ENCODE results near the gene DPF1. TPM values are rescaled to one million over a fixed set of nuclear protein-coding genes. Genes with fewer than 3 reads are reported as not detected.

DPF1 gene
- polyA plus RNA-seq (2013, experiment 1 of 2; ENCODE audit: insufficient read length): 4.9 TPM
- 4.0 TPM for polyA plus RNA-seq (2013, experiment 2 of 2; ENCODE audit: insufficient read length)

DNA sequence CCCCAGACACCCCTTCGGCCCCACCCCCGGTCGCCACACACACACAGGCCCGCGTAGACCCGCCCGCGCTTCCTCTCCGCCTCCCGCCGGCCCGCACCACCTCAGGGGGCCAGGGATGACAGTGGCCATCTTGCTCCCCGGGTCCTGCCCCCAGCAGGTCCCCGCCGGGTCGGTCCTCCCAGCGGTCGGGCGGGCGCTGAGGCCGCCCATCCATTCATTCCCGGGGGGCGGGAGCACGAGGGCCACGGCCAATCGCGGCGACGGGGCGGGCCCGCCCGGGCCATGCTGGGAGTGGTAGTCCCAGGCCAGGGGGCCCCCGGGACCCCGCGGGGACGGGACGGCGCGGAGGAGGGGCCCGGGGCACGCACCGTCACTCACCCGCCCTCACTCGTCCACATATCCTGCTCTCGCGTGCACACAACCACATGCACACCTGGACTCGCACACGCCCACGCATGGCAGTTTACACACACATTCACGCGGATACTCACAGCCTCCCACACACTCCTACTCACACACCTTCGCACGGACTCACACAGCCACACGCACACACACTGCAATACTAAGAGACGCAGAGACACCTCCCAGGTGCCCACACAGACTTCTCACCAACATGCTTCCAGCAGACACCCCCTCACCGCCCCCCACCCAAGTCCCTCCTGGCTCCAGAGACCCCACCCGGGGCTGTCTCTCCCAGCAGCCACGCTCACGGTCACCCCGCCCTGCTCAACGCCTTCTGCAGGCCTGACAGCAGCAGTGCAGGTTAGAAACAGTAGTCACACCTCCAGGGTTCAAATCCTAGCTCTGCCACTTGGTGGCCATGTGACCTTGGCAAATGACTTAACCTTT, at the start of gene DPF1:
DPF1 (minus strand) TSS at position 209 of the 849 bp plus-strand sequence; CDS start at position 129, 80 bp downstream.
- DNase-seq: peak; percentile 80

DNA sequence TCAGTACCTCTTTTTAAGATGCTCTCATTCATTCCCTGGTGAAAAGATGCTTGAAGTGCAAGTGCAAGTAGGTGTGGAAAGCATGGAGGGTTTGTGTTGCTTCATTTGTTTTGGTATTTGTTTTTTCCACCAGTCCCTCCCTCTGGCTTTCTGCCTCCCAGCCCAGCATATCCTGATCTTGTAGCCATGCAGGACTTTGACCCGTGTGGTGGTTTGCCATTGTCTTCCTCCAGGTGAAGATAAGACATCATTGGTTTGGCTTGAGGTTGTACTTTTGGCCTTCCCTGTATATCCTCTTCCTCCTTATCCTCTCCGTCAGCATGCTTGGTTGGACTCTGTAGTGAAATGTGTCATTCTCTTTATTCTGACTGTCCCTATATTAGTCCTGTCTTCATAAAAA, 49.5 kb upstream of the DPF1 start:
- DNase-seq: no peak

DNA sequence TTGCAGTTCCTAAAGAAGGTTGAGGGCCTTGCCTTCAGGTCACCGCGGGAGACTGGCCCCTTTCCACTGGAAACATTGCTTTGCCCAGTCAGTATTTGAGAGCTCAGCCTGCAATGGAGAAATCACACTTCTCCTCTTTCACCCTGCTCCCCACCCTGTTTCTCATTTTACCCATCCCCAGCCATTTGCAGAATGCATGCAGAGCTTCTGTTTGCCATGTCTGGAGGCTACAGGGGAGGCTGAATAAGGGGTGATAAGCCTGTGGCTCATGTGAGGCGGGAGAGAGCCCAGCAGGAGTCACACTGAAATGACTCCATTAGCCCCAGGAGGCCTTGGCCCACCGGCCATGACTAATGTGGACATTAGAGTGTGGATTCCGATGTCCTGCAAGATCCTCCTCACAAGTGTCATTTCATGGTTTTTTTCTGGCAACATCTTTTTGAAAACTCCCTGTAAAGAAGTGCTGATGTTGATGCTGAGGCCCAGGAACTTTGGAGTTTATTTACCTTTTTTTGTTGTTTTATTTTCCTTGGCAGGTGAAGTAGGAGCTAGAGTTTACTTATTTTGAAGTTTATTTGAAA, 46.7 kb upstream of the DPF1 start:
- DNase-seq: peak; percentile 79

DNA sequence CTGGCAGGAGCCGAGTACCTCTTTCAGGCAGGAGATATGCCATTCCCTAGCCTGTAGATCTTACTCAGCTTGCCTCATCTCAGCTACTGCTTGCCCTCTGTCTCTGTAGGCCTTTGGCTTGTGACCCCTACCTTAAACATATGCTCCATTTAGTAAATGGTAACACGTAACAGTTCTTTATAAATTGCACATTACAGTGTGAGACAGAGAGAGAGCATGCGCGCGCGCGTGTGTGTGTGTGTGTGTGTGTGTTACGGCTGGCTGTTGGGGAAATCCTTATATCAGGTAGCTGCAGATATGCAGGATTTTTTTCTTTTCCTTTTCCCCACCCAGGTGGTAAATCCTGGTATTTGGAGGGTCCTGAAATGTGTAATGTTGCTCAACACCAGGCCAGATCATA, 44.5 kb upstream of the DPF1 start:
- no peak for DNase-seq

DNA sequence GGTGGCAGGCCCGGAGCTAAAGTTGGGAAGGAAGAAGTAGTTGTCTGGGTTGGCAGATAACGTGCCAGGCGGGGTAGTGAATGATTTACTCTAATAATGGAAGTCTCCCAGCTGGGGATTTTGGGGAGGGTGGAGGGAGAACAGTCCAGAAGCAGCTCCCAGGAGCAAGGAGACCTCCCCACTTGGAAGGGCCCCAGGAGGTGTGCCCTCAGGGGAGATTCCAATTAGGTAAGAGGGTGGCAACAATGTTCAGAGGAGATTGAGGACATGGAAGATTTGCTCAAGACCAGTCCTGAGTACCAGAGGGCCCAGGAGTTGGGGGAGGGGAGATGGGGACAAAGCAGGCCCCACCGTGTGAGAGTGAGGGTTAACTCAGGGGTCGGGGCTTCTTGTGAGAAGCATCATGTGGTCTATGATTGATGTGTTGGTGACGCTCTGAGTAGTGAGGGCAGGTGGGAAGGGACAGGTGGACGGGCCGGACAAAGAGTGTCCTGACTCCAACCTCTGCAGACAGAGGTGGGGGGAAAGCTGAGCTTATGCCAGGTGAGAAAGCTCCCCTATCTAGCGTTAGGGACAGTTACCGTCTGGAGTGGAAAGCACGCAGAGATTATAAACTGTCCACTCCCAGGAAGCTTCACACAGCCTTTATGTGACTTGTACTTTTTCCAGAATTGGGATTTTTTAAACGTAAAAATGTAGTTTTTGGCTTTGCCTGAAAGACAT, 43.9 kb upstream of the DPF1 start:
- DNase-seq: no peak

DNA sequence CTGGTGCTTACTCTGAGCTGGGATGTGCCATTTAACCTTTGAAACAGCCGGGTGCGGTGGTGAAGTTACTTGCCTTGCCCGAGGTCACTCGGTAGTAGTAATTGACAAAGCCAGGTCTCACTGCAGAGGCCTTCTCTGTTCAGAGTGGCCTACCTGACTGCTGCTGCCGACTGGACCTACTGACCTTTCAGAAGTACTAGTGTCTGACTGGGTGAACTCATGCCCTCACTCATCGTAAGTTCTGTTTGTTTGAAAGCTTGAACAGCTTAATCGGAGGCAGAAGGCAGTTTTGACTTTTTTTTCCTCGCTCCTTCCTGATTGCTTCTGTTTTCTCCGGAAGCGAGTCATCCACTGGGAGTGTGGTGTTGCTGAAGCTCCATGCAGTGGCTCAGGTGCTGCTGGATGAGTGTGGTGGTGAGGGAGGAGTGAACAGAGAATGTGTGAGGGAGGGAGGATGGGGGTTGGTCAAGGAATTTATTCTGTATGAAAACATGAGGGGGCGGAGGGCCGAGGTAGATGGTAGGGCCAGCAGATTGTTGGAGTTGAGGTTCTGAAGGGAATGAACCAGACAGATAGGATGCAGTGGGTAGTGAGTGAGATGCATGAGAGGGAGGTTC, 43.1 kb upstream of the DPF1 start:
- peak; percentile 35 for DNase-seq

DNA sequence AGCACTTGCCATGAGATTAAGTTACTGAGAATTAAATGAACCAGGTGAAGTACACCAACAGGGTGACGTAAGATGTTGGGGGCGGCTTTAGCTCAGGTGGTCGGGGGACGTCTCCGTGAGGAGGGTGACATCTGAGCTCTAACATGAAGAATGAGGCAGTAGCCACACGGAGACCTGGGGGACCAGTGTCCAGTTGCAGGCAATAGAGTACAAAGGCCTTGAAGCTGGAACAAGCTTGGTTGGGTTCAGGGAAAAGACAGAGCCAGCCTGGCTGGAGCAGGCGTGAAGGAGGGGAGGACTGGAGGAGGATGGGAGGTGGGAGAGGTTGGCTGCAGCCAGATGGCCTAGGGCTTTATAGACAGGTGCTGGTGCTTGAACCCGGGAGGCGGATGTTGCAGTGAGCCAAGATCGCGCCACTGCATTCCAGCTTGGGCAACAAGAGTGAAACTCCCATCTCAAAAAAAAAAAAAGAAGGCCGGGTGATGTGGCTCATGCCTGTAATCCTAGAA, 42.0 kb upstream of the DPF1 start:
- no peak for DNase-seq

DNA sequence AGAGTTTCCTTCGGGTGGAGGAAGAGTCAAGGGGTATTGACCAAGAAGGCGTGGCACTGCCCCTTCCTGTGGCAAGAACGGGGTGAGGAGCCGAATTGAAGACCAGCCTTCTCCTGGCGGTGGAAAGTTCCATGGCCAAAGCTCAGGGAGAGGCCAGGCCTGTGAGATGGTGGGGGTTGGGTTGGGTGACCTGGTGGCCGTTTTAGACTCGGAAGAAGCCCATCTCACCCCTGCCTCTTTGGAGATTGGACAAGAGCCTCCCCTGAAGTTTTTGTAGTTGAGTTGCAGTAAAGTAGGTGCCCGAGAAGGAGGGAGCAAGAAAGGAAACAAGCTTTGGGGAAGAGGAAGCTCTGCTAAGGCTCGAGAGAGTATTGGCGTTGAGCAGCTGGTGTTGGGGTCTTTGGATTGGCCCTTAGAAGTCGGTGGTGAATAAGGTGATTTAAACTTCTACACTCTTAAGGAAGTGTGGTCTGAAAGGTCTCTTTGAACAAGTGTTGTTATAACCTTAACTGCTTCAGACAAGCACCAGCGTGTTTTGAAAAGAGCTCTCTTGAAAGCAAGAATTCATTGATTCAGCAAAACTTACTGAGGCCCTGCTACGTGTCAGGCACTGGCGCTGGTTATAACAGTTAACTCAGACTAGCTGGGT, 41.3 kb upstream of the DPF1 start:
- DNase-seq: no peak

DNA sequence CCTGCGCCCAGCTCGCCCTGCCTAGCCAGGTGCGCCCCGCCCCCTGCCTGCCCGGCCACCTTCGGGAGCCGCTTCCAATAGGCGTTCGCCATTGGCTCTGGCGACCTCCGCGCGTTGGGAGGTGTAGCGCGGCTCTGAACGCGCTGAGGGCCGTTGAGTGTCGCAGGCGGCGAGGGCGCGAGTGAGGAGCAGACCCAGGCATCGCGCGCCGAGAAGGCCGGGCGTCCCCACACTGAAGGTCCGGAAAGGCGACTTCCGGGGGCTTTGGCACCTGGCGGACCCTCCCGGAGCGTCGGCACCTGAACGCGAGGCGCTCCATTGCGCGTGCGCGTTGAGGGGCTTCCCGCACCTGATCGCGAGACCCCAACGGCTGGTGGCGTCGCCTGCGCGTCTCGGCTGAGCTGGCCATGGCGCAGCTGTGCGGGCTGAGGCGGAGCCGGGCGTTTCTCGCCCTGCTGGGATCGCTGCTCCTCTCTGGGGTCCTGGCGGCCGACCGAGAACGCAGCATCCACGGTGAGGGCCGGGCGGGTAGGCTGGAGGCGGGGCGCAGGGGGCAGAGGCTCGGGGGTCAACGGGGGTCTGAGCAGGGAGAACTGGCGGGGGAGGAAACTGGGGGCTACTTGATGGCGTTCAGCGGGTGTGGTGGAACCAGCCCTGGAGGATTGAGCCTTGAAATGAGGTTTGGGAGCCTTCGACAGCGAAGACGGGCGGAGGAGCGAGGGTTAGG, 40.6 kb upstream of the DPF1 start, which contains the start of gene SPINT2:
SPINT2 (plus strand) TSS at position 88 of the 727 bp plus-strand sequence; CDS start at position 408, 320 bp downstream.
- no peak for DNase-seq

DNA sequence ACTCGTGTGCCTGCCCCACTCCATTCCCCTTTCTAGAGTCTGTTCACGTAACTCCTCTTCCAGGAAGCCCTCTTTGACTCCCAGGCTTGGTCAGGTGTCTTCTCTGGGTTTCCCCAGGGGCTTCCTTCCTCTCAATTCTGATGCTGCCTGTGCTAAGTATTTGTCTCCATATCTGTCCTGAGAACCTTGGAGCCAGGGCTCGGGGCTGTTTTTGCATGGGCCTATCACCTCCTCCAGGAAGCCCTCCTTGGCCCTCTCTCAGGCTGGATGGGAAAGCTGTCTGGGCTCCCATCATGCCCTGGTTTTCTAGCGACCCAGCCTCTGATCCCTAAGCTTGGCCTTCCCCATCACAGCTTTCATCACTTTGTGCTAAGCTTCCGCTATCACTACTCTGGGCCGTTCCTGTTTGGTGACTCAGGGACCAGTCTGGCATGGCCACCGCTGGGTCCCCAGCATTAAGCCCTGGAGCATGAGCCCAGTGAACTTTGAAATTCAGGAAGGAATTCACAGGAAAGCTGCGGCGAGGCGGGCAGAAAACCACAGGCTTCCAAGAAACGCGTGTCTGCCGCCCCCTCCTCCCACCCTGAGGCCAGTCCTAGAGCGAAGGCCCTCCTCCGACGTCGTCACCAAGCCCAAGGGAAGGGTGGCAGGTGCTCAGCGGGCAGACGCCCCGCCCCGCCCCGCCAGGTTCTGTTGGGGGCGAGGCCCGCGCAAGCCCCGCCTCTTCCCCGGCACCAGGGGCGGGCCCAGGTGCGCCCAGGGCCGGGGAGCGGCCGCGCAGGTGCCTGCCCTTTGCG, 39.9 kb upstream of the DPF1 start:
- DNase-seq: peak; percentile 94

DNA sequence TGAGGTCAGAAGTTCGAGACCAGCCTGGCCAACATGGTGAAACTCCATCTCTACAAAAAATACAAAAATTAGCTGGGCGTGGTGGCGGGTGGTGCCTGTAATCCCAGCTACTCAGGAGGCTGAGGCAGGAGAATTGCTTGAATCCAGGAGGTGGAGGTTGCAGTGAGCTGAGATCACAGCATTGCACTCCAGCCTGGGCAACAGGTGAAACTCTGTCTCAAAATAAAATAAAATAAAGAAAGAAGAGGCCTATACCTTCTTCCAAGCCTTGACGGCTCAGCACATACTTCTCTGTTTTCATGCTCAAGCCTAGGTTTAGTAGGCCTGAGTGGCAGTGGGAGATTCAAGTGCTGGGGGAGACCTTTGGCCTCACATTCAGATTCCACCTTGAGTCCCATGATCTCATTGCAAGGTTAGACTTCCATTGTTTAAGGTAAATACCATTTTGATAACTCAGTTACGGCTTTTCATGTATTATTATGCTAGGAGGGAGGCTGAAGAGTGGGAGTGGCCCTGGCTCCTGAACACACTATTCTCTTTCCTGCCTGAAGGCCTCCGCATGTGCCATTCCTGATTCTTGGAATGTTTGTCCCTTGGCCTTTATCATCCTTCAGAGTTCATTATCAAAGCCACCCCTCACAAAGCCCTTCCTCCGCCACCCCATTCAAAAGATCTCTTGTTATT, 38.7 kb upstream of the DPF1 start:
- DNase-seq: no peak

DNA sequence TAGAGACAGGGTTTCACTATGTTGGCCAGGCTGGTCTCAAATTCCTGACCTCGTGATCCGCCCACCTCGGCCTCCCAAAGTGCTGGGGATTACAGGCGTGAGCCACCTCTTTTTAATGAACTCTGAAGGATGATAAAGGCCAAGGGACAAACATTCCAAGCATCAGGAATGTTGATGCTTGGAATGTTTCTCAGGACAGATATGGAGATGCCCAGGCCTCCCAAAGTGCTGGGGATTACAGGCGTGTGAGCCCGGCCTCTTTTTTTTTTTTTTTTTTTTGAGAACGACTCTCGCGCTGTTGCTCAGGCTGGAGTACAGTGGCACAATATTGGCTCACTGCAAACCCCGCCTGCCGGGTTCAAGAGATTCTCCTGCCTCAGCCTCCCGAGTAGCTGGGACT, 37.9 kb upstream of the DPF1 start:
- DNase-seq: peak; percentile 35

DNA sequence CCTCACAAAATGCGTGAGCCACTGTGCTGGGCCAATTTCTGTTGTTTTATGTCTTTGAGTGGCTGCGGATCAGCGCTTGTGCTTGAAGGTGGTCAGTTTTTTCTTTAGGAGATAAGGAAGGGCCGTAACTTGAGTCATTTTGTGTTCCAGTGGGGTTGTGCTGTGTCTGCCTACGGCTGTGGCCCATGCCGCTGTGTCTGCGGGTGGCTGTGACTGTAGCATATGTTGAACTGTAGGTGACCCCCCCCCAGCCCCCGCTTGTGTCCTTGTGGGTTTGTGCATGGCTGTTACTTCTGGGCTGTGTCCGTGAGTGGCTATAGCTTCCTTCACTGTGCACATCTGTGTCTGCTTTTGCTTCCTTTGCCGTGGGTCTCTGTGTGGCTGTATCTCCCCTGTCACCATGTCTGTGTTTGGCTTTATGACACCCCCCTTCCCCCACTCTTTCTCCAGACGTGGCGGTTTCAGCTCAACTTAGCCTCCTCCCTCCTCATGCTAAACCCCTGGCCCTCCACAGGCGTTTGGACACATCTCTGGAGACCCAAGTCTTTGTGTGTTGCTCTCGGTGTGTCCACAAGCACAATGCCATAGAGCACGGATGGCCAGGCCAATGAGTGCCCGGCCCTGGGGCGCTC, 31.5 kb upstream of the DPF1 start:
- peak; percentile 36 for DNase-seq

DNA sequence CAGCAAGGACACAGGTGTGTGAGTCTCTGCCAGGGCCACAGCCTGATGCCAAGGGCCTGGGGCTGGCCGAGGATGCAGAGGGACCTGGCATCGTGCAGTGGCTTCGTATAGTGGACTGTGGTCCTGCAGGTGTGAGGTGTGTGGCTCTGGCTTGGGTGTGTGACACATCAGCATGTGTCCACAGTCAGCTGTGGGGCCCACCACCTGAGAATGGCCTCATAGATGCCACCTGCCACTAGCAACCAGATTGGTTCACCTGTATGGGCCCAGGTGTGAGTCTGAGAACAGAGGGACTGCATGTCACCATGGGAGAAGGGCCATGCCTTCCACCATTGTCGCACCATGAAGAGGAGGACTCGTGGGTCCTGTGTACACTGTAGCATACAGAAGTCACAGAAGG, 29.8 kb upstream of the DPF1 start:
- no peak for DNase-seq

DNA sequence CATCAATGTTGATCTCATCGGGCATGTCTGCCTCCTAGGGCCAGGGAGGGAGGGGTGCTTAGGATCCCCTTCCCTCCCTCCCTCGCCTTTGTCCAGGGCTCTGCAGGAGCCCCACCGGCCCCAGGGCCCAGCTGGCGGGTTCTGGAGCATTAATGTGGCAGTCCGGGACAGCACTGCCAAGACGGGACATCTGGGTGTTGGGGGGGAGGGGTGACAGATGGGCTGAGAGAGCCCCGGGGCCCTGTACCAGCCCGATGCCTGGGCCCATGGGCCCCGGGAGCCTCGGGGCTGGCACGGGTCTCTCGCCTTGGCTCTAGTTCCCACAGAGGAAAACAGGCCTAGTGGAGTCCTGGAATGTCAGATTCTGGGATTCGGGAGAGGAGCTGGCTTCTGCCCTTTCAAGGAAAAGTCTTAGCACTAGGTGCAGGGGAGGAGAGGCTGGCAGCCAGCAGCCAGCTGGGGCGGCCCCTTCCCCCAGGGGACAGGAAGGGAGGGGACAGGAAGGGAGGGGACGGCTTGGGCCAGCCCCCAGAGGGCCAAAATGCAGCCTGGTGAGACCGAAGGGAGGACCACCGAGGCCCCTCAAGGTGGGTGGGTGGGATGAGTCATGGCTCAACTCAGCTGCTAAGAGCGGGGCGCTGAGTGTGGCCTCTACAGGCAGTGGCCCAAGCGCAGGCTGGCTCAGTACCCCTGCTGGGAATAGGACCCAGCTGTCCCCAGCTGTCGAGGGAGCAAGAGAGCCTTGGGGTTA, 29.1 kb upstream of the DPF1 start:
- peak; percentile 49 for DNase-seq

DNA sequence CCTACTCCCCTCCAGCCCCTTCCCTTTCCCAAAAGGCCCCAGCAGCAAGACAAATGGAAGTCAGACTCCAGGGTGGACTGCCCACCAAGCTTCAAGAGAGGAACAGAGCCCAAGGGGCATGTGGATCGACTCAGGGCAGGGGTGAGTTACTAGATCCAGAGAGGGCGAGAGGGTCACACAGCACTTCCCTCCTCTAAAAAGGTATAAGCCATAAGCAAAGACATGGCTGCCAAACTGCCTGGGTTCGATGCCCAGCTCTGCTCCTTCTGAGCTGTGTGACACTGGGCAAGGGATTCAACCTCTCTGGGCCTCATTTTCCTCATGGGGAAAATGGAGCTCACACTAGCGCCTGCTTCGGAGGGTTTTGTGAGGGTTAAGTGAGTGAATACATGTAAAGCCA, 28.4 kb upstream of the DPF1 start:
- no peak for DNase-seq

DNA sequence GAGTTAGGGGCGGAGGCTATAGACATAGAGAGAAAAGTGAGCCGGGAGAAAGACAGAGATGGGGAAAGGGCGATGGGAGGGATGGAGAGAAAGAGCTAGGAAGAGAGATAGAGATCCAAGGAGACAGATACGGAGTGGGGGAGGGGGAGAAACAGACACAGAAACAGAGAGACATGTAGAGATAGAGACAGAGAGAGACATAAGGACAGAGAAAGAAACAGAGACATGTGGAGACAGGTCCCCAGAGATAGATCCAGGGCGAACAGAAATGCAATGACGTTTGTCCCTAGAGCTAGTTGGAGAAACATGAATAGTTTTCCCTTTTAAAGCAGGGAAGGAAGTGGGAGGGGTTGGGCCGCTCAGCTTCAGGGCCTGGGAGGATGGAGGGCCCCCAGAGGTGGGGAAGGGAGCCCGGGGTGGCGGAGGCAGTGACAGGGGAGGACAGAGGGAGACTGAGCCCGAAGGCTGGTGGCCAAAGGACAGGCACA, 27.6 kb upstream of the DPF1 start:
- DNase-seq: peak; percentile 87

DNA sequence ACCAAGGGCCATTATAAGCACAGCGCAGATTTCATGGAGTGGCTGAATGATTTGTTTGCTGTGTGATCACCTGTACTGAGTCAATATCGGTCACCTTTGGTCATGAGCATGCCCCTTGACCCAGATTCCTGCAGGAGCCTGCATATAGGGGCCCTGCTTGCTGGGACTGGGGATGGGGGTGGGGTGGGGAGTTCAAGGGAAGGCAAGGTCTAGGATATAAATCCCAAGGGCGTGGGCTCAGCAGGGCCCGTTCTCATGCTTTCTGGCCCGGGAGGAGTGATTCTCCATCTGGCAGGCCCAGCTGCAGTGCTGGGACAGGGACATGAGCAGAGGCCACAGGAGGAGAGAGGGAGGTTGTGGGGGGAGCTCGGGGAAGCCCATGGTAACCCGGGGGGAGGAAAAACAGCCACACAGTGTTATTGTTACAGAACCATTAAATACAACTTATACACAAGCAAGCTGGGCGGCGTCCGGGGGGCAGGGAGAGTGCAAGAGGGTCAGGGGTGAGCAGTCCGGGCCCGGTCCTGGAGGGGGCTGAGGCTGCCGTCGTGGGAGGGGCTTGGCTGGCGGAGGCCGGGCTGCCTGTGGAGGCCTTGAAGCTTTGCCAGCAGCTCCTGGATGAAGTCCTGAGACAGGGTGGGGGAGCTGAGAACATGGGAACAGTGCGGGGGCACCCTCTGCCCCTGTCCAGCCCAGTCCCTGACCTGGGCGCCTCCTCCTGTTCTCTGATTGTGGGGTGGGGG, 27.0 kb upstream of the DPF1 start:
- DNase-seq: peak; percentile 61
